Measurements from ENCODE around the gene MACROD2. TPM values are rescaled to one million over a fixed set of nuclear protein-coding genes. Genes with fewer than 3 reads are reported as not detected.

Gene MACROD2
- total and polyA plus RNA-seq, 2 of the 4 experiments (the other 2 are of a cell fraction), result not detected

- no peak overlapping the region for H2BK15ac ChIP-seq (ENCODE audit: low read depth, low read length)
- H3K4me2 ChIP-seq (ENCODE audit: low read depth, low read length), result no peak overlapping the region
- no peak overlapping the region for H3K27ac ChIP-seq (ENCODE audit: insufficient read depth, low read length)
- H2BK20ac ChIP-seq (ENCODE audit: low read depth, low read length), result no peak overlapping the region
- ATAC-seq (ENCODE audit: low read depth) (no peak), DNase-seq (no peak)
- intact Hi-C loops (cut with micrococcal nuclease), result no loop called here
- no peaks in the 10 kb centered on the region for H3K9me1 ChIP-seq (ENCODE audit: insufficient read depth, low read length)
- no peak overlapping the region for H2BK120ac ChIP-seq (ENCODE audit: low read depth, low read length)
- CTCF ChIA-PET, result no interaction called here
- BruUV-seq (replicated peaks), result no TSS peak
- 0 out of 2 replicates have a peak, but pooled peaks cover 3% of the 10 kb centered on the region for H3K9me3 ChIP-seq (ENCODE audit: control insufficient read depth, insufficient read depth, low read length)
- no peak overlapping the region for H3K14ac ChIP-seq (replicated peaks; ENCODE audit: low read depth, low read length)
- no peaks in the 10 kb centered on the region for H3K36me3 ChIP-seq (ENCODE audit: control insufficient read depth, insufficient read depth, low read length)
- H2AK5ac ChIP-seq (ENCODE audit: low read depth, low read length), result no peak overlapping the region
- no peak overlapping the region for H2AFZ ChIP-seq (replicated peaks; ENCODE audit: low read length, poor library complexity)
- dilution Hi-C loops (cut with HindIII; ENCODE audit: low sequenced_read_pairs, unreplicated experiment), result no loop called here
- no peaks in the 10 kb centered on the region for H3K4me1 ChIP-seq (ENCODE audit: control insufficient read depth, insufficient read depth, low read length)
- no CpG with 5 or more reads among the region's 17 CpGs for WGBS, 2 experiments (ENCODE audit: extremely low coverage in 2 of 2, insufficient read length in 1 of 2)
- no peaks in the 10 kb centered on the region for H3K79me1 ChIP-seq (ENCODE audit: low read depth in 1 of 2, low read length in 2 of 2)
- H2AK9ac ChIP-seq (replicated peaks; ENCODE audit: low read depth, low read length, poor library complexity), result no peak overlapping the region
- H3K4me3 ChIP-seq (ENCODE audit: insufficient read depth, low read depth, low read length), result no peak overlapping the region
- H4K20me1 ChIP-seq (ENCODE audit: insufficient read depth, low read length), result no peaks in the 10 kb centered on the region
- H4K5ac ChIP-seq (ENCODE audit: low read depth, low read length), result no peak overlapping the region
- no peak for TF ChIP-seq CHD1 (IDR thresholded peaks at IDR 0.05; ENCODE audit: low read depth, low read length)
- TF ChIP-seq USF2 (IDR thresholded peaks at IDR 0.05; ENCODE audit: low read depth, low read length), result no peak
- no peak for TF ChIP-seq NFE2L2 (IDR thresholded peaks at IDR 0.05; ENCODE audit: low read depth, low read length)
- TF ChIP-seq CTCF (conservative IDR thresholded peaks at IDR 0.05; ENCODE audit: low read depth, low read length), result no peak
- no peak for TF ChIP-seq MAZ (IDR thresholded peaks at IDR 0.05; ENCODE audit: borderline replicate concordance, low read depth, low read length)
- no peak for TF ChIP-seq MXI1 (IDR thresholded peaks at IDR 0.05; ENCODE audit: borderline replicate concordance, low read depth, low read length)
- TF ChIP-seq RAD21 (IDR thresholded peaks at IDR 0.05; ENCODE audit: low read length), result no peak
- TF ChIP-seq CEBPB (IDR thresholded peaks at IDR 0.05; ENCODE audit: low read depth, low read length), result no peak
- no peak for TF ChIP-seq RCOR1 (IDR thresholded peaks at IDR 0.05; ENCODE audit: insufficient replicate concordance, low read length)
- no peak for TF ChIP-seq FOS (IDR thresholded peaks at IDR 0.05; ENCODE audit: low read depth, low read length)
- TF ChIP-seq RFX5 (IDR thresholded peaks at IDR 0.05; ENCODE audit: low read depth, low read length), result no peak
- no peak for TF ChIP-seq POLR2A (IDR thresholded peaks at IDR 0.05; ENCODE audit: low read depth, low read length)
- no peak for TF ChIP-seq SMC3 (IDR thresholded peaks at IDR 0.05; ENCODE audit: low read depth, low read length)
- TF ChIP-seq ELK1 (IDR thresholded peaks at IDR 0.05; ENCODE audit: borderline replicate concordance, low read depth, low read length), result no peak
- no peak for TF ChIP-seq BHLHE40 (IDR thresholded peaks at IDR 0.05; ENCODE audit: low read depth, low read length)
- no peak for TF ChIP-seq MAFK (IDR thresholded peaks at IDR 0.05; ENCODE audit: low read depth, low read length)
- H3K18ac ChIP-seq (ENCODE audit: low read depth, low read length), result no peak overlapping the region
- H3K56ac ChIP-seq (ENCODE audit: extremely low read depth, insufficient read depth, low read length), result no peak overlapping the region
- no peaks in the 10 kb centered on the region for H3K27me3 ChIP-seq (ENCODE audit: control insufficient read depth, insufficient read depth, low read length)
- no peak overlapping the region for H4K91ac ChIP-seq (ENCODE audit: insufficient read depth, low read depth, low read length)
- no peak overlapping the region for H3K23ac ChIP-seq (ENCODE audit: low read depth, low read length)
- no peak overlapping the region for H2BK5ac ChIP-seq (ENCODE audit: low read depth, low read length, poor library complexity, severe bottlenecking)
- no peak overlapping the region for H4K8ac ChIP-seq (ENCODE audit: low read depth in 2 of 2, low read length in 2 of 2)
- in situ Hi-C loops (cut with MboI; ENCODE audit: low sequenced_read_pairs), result no loop called here
- H3K9ac ChIP-seq (ENCODE audit: low read depth, low read length), result no peak overlapping the region
- no peak overlapping the region for H3K4ac ChIP-seq (ENCODE audit: low read depth, low read length)
- POLR2A ChIA-PET (ENCODE audit: unreplicated experiment), result no interaction called here
Measured at GRCh38 chr20:14826543-14827313, 831.4 kb downstream of the MACROD2 start.

All from IMR-90 (cell line).